K562 (cell line): Measurements from ENCODE around the gene SLC26A1. TPM values are rescaled to one million over a fixed set of nuclear protein-coding genes. Genes with fewer than 3 reads are reported as not detected.
A peak's percentile ranks its signal among the peaks of the same experiment; 100 is the strongest.

ENCODE experiments used
- BRF1 ChIP-seq: IDR thresholded peaks from 3 replicates; pipeline ENCODE4 v1.6.1; 2011; ENCODE audit warnings: borderline replicate concordance, mild to moderate bottlenecking; ENCODE audit not compliant: insufficient read length; ENCODE audit errors: extremely low read depth
- CEBPG ChIP-seq, 3 experiments: fragments of 200-800 bp in 1 of 3; sonication (Bioruptor generic) in 1 of 3; sonication (generic) in 1 of 3; formaldehyde crosslinking in 1 of 3; IDR thresholded peaks in 2 of 3; conservative IDR thresholded peaks in 1 of 3; 2 replicates each; pipeline versions ENCODE4 v1.6.1 to v1.8.0; 2016 to 2022; ENCODE audit warnings: missing compliant biosample characterization in 2 of 3, missing genetic modification characterization in 2 of 3, mild to moderate bottlenecking in 1 of 3, missing genetic modification reagents in 1 of 3
- CTBP1 ChIP-seq: fragments of 450-650 bp; IDR thresholded peaks from 2 replicates; pipeline ENCODE4 v1.6.1; 2016; ENCODE audit warnings: borderline replicate concordance
- FUS ChIP-seq: fragments of 200-400 bp; formaldehyde crosslinking; optimal IDR thresholded peaks from 2 replicates; pipeline ENCODE3; 2017; ENCODE audit warnings: low read depth, low read length
- KDM1A ChIP-seq, 2 experiments: fragments of 450-650 bp; IDR thresholded peaks; 2 replicates each; pipeline ENCODE4 v1.6.1; 2016; ENCODE audit warnings: mild to moderate bottlenecking in 2 of 2
- KDM5B ChIP-seq: fragments of 200-600 bp; sonication (generic); IDR thresholded peaks from 2 replicates; pipeline ENCODE4 v1.6.1; 2012; ENCODE audit warnings: low read depth, mild to moderate bottlenecking, moderate library complexity, low read length, control low read depth, inconsistent platforms; ENCODE audit not compliant: insufficient replicate concordance
- KLF6 ChIP-seq: fragments of 250-450 bp; sonication (Bioruptor Pico); IDR thresholded peaks from 2 replicates; pipeline ENCODE4 v1.4.0; 2020; ENCODE audit warnings: mild to moderate bottlenecking, moderate library complexity, borderline replicate concordance
- MYNN ChIP-seq, 2 experiments: sonication (generic); formaldehyde crosslinking in 1 of 2; IDR thresholded peaks; 2 replicates each; pipeline versions ENCODE4 v1.5.0 to v1.6.1; 2016 to 2020; ENCODE audit warnings: antibody characterized with exemption in 1 of 2, missing genetic modification reagents in 1 of 2
- NFATC3 ChIP-seq: fragments of 450-650 bp; IDR thresholded peaks from 2 replicates; pipeline ENCODE4 v1.6.1; 2017; ENCODE audit warnings: mild to moderate bottlenecking
- SAFB ChIP-seq: fragments of 200-400 bp; formaldehyde crosslinking; IDR thresholded peaks from 2 replicates; pipeline ENCODE4 v1.6.1; 2017; ENCODE audit warnings: low read depth, low read length, borderline replicate concordance
- SETDB1 ChIP-seq: IDR thresholded peaks from one replicate; pipeline ENCODE4 v1.6.1; 2012; ENCODE audit warnings: low read length, control low read depth, inconsistent platforms
- SIRT6 ChIP-seq: IDR thresholded peaks from one replicate; pipeline ENCODE4 v1.6.1; 2012; ENCODE audit warnings: low read depth, mild to moderate bottlenecking, control low read depth, inconsistent platforms, low read length, moderate library complexity
- TRIM24 ChIP-seq, 2 experiments: fragments of 450-650 bp; IDR thresholded peaks; 2 replicates each; pipeline ENCODE4 v1.6.1; 2016
- XRCC5 ChIP-seq: fragments of 200-400 bp; formaldehyde crosslinking; IDR thresholded peaks from 2 replicates; pipeline ENCODE4 v1.6.1; 2017; ENCODE audit warnings: low read depth, mild to moderate bottlenecking, low read length
- ZNF24 ChIP-seq: fragments of 450-650 bp; IDR thresholded peaks from 2 replicates; pipeline ENCODE4 v1.6.1; 2016
- ZNF384 ChIP-seq: IDR thresholded peaks from 2 replicates; pipeline ENCODE4 v1.6.1; 2012; ENCODE audit warnings: low read depth, low read length, improper control_type of control experiment
- ZNF589 ChIP-seq: fragments of 200-800 bp; sonication (Bioruptor generic); IDR thresholded peaks from 2 replicates; pipeline ENCODE4 v1.6.1; 2016; ENCODE audit warnings: low read depth, missing genetic modification characterization, missing compliant biosample characterization
- ZNF696 ChIP-seq: fragments of 250-450 bp; sonication (Bioruptor Pico); conservative IDR thresholded peaks from 2 replicates; pipeline ENCODE4 v1.4.0; 2020; ENCODE audit warnings: mild to moderate bottlenecking, moderate library complexity
- ZNF766 ChIP-seq: fragments of 200-800 bp; sonication (Bioruptor generic); conservative IDR thresholded peaks from 2 replicates; pipeline ENCODE4 v1.6.1; 2016; ENCODE audit warnings: missing genetic modification characterization, missing compliant biosample characterization
- polyA plus RNA-seq, 8 experiments: library from polyadenylated mRNA; depleted of rRNA in 4 of 8; stranded (reverse) in 5 of 8; unstranded in 3 of 8; fragments of >200 nt; fragmentation: Nextera tagmentation in 2 of 8; fragmentation: Illumina TruSeq in 1 of 8; extraction: Ambion mirVana in 2 of 8; extraction: Trizol in 1 of 8; gene quantifications; 2 replicates each; pipeline versions ENCODE4 v1.2.1 to v1.2.3, GENCODE V29; 2011 to 2014; ENCODE audit warnings: inconsistent platforms in 1 of 8, missing spikeins in 1 of 8
- total RNA-seq, 7 experiments: library from RNA; depleted of rRNA in 6 of 7; stranded (reverse); fragments of >200 nt in 6 of 7; fragmentation: Illumina TruSeq in 2 of 7; extraction: Trizol in 2 of 7; gene quantifications; 2 replicates each; pipeline versions ENCODE4 v1.2.1 to v1.2.3, GENCODE V29; 2011 to 2021; ENCODE audit warnings: low replicate concordance in 1 of 7
- TF ChIP-seq, protein P1 (sequence below): sonication (generic); formaldehyde crosslinking; IDR thresholded peaks from 2 replicates; pipeline ENCODE4 v1.9.0; 2022; ENCODE audit warnings: mild to moderate bottlenecking, missing genetic modification reagents
- TF ChIP-seq, protein P2 (sequence below): sonication (generic); formaldehyde crosslinking; IDR thresholded peaks from 2 replicates; pipeline ENCODE4 v1.8.1; 2023; ENCODE audit warnings: mild to moderate bottlenecking, missing genetic modification reagents
- TF ChIP-seq, protein P3 (sequence below): IDR thresholded peaks from 3 replicates; pipeline ENCODE4 v1.6.1; 2011; ENCODE audit warnings: borderline replicate concordance, mild to moderate bottlenecking, moderate library complexity; ENCODE audit not compliant: insufficient read length; ENCODE audit errors: extremely low read depth
- TF ChIP-seq, protein P4 (sequence below): IDR thresholded peaks from 2 replicates; pipeline ENCODE4 v1.6.1; 2016; ENCODE audit warnings: missing genetic modification characterization, missing compliant biosample characterization

SLC26A1 gene
- total and polyA plus RNA-seq, 9 of the 15 experiments (the other 6 are each of a cell fraction or from before 2014, with no cell fraction given), result 0.11 to 4.2 (median 0.95) TPM

DNA sequence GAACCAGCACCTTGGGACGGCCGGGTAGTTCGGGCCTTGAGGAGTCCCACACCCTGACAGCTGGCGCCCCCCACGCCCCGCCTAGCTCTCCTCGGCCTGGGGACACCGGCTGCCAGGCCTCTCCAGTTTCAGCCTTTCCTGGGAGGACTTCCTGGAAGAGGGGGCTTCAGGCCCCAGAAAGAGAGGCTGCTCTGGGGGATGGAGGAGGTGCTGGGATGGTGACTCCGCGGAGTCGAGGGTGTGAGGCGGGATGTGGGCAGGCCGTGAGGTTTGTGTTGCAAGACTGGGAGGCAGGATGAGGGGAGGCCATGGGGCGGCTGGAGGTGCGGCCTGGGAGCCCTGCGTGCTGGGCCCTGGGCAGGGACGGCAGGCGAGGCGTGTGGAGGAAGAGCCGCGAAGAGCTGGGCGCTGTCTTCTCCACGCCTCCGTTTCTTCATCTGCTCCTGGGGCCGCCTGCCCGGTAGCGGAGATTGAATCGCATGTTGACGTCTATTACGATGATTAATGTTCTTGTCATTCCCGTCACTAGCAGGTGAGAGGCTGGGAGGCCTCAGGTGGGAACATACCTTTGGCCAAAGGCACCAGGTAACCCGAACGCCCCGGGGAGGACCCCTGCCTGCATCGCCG, 17.3 kb upstream of the SLC26A1 start (continued):
- TF ChIP-seq MYNN (IDR thresholded peaks at IDR 0.05), result no peak
- no peak for TF ChIP-seq MYNN (CRISPR knock-in tag; IDR thresholded peaks at IDR 0.05)
- TF ChIP-seq, protein P1, sequence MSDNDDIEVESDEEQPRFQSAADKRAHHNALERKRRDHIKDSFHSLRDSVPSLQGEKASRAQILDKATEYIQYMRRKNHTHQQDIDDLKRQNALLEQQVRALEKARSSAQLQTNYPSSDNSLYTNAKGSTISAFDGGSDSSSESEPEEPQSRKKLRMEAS (CRISPR knock-in tag), result peak; percentile 3; the same call in 1 of the 2 replicates
- TF ChIP-seq FUS, result no peak
- TF ChIP-seq ZNF589 (CRISPR knock-in tag), result no peak
- TF ChIP-seq, protein P2, sequence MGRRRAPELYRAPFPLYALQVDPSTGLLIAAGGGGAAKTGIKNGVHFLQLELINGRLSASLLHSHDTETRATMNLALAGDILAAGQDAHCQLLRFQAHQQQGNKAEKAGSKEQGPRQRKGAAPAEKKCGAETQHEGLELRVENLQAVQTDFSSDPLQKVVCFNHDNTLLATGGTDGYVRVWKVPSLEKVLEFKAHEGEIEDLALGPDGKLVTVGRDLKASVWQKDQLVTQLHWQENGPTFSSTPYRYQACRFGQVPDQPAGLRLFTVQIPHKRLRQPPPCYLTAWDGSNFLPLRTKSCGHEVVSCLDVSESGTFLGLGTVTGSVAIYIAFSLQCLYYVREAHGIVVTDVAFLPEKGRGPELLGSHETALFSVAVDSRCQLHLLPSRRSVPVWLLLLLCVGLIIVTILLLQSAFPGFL, result no peak
- TF ChIP-seq, protein P3, sequence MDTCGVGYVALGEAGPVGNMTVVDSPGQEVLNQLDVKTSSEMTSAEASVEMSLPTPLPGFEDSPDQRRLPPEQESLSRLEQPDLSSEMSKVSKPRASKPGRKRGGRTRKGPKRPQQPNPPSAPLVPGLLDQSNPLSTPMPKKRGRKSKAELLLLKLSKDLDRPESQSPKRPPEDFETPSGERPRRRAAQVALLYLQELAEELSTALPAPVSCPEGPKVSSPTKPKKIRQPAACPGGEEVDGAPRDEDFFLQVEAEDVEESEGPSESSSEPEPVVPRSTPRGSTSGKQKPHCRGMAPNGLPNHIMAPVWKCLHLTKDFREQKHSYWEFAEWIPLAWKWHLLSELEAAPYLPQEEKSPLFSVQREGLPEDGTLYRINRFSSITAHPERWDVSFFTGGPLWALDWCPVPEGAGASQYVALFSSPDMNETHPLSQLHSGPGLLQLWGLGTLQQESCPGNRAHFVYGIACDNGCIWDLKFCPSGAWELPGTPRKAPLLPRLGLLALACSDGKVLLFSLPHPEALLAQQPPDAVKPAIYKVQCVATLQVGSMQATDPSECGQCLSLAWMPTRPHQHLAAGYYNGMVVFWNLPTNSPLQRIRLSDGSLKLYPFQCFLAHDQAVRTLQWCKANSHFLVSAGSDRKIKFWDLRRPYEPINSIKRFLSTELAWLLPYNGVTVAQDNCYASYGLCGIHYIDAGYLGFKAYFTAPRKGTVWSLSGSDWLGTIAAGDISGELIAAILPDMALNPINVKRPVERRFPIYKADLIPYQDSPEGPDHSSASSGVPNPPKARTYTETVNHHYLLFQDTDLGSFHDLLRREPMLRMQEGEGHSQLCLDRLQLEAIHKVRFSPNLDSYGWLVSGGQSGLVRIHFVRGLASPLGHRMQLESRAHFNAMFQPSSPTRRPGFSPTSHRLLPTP, result no peak
- no peak for TF ChIP-seq ZNF24
- no peak for TF ChIP-seq ZNF766 (CRISPR knock-in tag)
- no peak for TF ChIP-seq XRCC5
- TF ChIP-seq TRIM24 (IDR thresholded peaks at IDR 0.05), result peak in 1 of 2 experiments; percentile 8; a peak in 1 of 4 replicates
- TF ChIP-seq ZNF384, result no peak
- peak; percentile 53; the same call in 1 of the 2 replicates for TF ChIP-seq CTBP1
- TF ChIP-seq KDM5B, result no peak
- peak; percentile 33; the same call in 1 of the 2 replicates for TF ChIP-seq CEBPG (CRISPR knock-in tag; IDR thresholded peaks at IDR 0.05)
- TF ChIP-seq CEBPG (tag; conservative IDR thresholded peaks at IDR 0.05 in 1 of 2, IDR thresholded peaks at IDR 0.05 in 1 of 2), result 0 out of 4 replicates have a peak, but pooled peaks of 1 of the 2 experiments have one; percentile 12
- no peak for TF ChIP-seq BRF1
- no peak for TF ChIP-seq KLF6 (CRISPR knock-in tag)
- no peak for TF ChIP-seq ZNF696 (CRISPR knock-in tag)
- TF ChIP-seq SIRT6, result no peak
- TF ChIP-seq SAFB, result no peak
- TF ChIP-seq, protein P4, sequence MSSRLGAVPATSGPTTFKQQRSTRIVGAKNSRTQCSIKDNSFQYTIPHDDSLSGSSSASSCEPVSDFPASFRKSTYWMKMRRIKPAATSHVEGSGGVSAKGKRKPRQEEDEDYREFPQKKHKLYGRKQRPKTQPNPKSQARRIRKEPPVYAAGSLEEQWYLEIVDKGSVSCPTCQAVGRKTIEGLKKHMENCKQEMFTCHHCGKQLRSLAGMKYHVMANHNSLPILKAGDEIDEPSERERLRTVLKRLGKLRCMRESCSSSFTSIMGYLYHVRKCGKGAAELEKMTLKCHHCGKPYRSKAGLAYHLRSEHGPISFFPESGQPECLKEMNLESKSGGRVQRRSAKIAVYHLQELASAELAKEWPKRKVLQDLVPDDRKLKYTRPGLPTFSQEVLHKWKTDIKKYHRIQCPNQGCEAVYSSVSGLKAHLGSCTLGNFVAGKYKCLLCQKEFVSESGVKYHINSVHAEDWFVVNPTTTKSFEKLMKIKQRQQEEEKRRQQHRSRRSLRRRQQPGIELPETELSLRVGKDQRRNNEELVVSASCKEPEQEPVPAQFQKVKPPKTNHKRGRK (tag), result no peak
- TF ChIP-seq NFATC3, result no peak
- no peak for TF ChIP-seq SETDB1
- peak; percentile 66 to 76; a peak in 3 of 4 replicates for TF ChIP-seq KDM1A (IDR thresholded peaks at IDR 0.05)
